Measurements from ENCODE around the gene DYRK1B. TPM values are rescaled to one million over a fixed set of nuclear protein-coding genes. Genes with fewer than 3 reads are reported as not detected.

The DYRK1B gene
- total RNA-seq, 1 experiment from 2014 or later = 12.2 TPM

DNA sequence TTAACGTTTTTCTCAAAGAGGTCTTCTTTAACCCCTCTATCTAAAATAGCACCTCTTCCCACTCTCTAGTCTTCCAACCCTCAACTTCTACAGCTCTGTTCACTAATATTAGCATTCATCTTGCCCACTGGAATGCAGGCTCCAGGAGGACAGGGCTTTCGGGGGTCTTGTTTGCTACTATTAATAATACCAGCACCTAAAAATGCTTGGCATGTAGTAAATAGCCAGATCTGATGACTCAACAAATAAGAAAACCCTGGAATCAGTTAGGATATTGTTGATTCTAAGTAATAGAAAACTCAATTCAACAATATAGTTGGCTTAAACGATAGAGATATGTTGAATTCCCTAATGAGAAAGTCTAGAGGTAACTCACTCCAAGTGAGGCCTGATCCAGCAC lies 14.2 kb downstream of the DYRK1B start (continued):
- TF ChIP-seq, protein P1, sequence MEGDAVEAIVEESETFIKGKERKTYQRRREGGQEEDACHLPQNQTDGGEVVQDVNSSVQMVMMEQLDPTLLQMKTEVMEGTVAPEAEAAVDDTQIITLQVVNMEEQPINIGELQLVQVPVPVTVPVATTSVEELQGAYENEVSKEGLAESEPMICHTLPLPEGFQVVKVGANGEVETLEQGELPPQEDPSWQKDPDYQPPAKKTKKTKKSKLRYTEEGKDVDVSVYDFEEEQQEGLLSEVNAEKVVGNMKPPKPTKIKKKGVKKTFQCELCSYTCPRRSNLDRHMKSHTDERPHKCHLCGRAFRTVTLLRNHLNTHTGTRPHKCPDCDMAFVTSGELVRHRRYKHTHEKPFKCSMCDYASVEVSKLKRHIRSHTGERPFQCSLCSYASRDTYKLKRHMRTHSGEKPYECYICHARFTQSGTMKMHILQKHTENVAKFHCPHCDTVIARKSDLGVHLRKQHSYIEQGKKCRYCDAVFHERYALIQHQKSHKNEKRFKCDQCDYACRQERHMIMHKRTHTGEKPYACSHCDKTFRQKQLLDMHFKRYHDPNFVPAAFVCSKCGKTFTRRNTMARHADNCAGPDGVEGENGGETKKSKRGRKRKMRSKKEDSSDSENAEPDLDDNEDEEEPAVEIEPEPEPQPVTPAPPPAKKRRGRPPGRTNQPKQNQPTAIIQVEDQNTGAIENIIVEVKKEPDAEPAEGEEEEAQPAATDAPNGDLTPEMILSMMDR (IDR thresholded peaks at IDR 0.05) = no peak
- no peak for TF ChIP-seq GTF2I (CRISPR knock-in tag; conservative IDR thresholded peaks at IDR 0.05)
- TF ChIP-seq, protein P2, sequence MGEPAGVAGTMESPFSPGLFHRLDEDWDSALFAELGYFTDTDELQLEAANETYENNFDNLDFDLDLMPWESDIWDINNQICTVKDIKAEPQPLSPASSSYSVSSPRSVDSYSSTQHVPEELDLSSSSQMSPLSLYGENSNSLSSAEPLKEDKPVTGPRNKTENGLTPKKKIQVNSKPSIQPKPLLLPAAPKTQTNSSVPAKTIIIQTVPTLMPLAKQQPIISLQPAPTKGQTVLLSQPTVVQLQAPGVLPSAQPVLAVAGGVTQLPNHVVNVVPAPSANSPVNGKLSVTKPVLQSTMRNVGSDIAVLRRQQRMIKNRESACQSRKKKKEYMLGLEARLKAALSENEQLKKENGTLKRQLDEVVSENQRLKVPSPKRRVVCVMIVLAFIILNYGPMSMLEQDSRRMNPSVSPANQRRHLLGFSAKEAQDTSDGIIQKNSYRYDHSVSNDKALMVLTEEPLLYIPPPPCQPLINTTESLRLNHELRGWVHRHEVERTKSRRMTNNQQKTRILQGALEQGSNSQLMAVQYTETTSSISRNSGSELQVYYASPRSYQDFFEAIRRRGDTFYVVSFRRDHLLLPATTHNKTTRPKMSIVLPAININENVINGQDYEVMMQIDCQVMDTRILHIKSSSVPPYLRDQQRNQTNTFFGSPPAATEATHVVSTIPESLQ (CRISPR knock-in tag; IDR thresholded peaks at IDR 0.05) = no peak
- TF ChIP-seq, protein P3, sequence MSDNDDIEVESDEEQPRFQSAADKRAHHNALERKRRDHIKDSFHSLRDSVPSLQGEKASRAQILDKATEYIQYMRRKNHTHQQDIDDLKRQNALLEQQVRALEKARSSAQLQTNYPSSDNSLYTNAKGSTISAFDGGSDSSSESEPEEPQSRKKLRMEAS (CRISPR knock-in tag; IDR thresholded peaks at IDR 0.05) = no peak

DNA sequence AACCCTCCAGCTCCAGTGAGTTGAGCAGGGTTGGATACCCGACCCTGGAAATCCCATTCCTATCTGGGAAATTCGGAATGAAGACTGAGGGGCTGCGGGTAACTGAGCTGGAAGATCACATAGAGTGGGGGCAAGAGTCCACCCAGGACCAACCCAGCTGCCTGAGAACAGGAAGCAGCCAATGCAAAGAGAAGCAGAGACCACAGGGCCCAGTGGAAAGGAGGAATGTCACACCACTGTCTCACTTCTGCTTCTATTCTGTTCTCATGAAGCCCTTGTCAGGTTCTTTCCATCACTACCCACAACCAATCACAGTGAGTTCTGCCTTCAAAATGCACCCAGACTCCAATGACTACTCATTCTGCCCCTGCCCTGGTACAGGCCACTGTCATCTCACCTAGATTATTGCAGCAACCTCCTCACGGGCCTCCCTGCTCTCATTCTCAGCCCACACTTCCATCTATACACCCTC lies 15.3 kb downstream of the DYRK1B start:
- ChIA-PET CTCF (interaction anchor here (1.5 kb wide), 1 partner anchor 26 kb away, joined by 5 read pairs; no protein-coding TSS in a partner anchor), POLR2A (no interaction called here)
- Mint-ChIP-seq H3K4me3 (no peak overlapping the region), H3K27me3 (ENCODE audit: low read depth) (no peaks in the 10 kb centered on the region), H3K9me3 (no peaks in the 10 kb centered on the region), H3K27ac (no peak overlapping the region; the same call in 1 of the 2 replicates), H3K4me1 (0 out of 2 replicates have a peak, but pooled peaks cover 3% of the 10 kb centered on the region), H3K36me3 (no peaks in the 10 kb centered on the region)
- TF ChIP-seq, protein P4, sequence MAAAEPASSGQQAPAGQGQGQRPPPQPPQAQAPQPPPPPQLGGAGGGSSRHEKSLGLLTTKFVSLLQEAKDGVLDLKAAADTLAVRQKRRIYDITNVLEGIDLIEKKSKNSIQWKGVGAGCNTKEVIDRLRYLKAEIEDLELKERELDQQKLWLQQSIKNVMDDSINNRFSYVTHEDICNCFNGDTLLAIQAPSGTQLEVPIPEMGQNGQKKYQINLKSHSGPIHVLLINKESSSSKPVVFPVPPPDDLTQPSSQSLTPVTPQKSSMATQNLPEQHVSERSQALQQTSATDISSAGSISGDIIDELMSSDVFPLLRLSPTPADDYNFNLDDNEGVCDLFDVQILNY (CRISPR knock-in tag; IDR thresholded peaks at IDR 0.05) = no peak
- TF ChIP-seq, protein P5, sequence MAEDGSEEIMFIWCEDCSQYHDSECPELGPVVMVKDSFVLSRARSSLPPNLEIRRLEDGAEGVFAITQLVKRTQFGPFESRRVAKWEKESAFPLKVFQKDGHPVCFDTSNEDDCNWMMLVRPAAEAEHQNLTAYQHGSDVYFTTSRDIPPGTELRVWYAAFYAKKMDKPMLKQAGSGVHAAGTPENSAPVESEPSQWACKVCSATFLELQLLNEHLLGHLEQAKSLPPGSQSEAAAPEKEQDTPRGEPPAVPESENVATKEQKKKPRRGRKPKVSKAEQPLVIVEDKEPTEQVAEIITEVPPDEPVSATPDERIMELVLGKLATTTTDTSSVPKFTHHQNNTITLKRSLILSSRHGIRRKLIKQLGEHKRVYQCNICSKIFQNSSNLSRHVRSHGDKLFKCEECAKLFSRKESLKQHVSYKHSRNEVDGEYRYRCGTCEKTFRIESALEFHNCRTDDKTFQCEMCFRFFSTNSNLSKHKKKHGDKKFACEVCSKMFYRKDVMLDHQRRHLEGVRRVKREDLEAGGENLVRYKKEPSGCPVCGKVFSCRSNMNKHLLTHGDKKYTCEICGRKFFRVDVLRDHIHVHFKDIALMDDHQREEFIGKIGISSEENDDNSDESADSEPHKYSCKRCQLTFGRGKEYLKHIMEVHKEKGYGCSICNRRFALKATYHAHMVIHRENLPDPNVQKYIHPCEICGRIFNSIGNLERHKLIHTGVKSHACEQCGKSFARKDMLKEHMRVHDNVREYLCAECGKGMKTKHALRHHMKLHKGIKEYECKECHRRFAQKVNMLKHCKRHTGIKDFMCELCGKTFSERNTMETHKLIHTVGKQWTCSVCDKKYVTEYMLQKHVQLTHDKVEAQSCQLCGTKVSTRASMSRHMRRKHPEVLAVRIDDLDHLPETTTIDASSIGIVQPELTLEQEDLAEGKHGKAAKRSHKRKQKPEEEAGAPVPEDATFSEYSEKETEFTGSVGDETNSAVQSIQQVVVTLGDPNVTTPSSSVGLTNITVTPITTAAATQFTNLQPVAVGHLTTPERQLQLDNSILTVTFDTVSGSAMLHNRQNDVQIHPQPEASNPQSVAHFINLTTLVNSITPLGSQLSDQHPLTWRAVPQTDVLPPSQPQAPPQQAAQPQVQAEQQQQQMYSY (CRISPR knock-in tag; IDR thresholded peaks at IDR 0.05) = no peak
- TF ChIP-seq SOX15 (CRISPR knock-in tag; IDR thresholded peaks at IDR 0.05) = no peak
- TF ChIP-seq ZBTB21 (CRISPR knock-in tag; IDR thresholded peaks at IDR 0.05; ENCODE audit: borderline replicate concordance) = no peak
- no peak for TF ChIP-seq OVOL2 (CRISPR knock-in tag; IDR thresholded peaks at IDR 0.05; ENCODE audit: borderline replicate concordance)
- no peak for TF ChIP-seq NR2C2 (CRISPR knock-in tag; IDR thresholded peaks at IDR 0.05)
- no peak for TF ChIP-seq CREB1 (CRISPR knock-in tag; IDR thresholded peaks at IDR 0.05)
- TF ChIP-seq NR3C1 (CRISPR knock-in tag; conservative IDR thresholded peaks at IDR 0.05; ENCODE audit: low read depth) = no peak
- TF ChIP-seq, protein P6, sequence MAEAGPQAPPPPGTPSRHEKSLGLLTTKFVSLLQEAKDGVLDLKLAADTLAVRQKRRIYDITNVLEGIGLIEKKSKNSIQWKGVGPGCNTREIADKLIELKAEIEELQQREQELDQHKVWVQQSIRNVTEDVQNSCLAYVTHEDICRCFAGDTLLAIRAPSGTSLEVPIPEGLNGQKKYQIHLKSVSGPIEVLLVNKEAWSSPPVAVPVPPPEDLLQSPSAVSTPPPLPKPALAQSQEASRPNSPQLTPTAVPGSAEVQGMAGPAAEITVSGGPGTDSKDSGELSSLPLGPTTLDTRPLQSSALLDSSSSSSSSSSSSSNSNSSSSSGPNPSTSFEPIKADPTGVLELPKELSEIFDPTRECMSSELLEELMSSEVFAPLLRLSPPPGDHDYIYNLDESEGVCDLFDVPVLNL (CRISPR knock-in tag; IDR thresholded peaks at IDR 0.05; ENCODE audit: borderline replicate concordance, low read depth) = no peak
- no peak for TF ChIP-seq NFYB (CRISPR knock-in tag; conservative IDR thresholded peaks at IDR 0.05; ENCODE audit: low read depth)
- TF ChIP-seq, protein P7, sequence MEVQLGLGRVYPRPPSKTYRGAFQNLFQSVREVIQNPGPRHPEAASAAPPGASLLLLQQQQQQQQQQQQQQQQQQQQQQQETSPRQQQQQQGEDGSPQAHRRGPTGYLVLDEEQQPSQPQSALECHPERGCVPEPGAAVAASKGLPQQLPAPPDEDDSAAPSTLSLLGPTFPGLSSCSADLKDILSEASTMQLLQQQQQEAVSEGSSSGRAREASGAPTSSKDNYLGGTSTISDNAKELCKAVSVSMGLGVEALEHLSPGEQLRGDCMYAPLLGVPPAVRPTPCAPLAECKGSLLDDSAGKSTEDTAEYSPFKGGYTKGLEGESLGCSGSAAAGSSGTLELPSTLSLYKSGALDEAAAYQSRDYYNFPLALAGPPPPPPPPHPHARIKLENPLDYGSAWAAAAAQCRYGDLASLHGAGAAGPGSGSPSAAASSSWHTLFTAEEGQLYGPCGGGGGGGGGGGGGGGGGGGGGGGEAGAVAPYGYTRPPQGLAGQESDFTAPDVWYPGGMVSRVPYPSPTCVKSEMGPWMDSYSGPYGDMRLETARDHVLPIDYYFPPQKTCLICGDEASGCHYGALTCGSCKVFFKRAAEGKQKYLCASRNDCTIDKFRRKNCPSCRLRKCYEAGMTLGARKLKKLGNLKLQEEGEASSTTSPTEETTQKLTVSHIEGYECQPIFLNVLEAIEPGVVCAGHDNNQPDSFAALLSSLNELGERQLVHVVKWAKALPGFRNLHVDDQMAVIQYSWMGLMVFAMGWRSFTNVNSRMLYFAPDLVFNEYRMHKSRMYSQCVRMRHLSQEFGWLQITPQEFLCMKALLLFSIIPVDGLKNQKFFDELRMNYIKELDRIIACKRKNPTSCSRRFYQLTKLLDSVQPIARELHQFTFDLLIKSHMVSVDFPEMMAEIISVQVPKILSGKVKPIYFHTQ (CRISPR knock-in tag; IDR thresholded peaks at IDR 0.05) = no peak
- no peak for TF ChIP-seq PRRX2 (CRISPR knock-in tag; IDR thresholded peaks at IDR 0.05)
- TF ChIP-seq, protein P1 (IDR thresholded peaks at IDR 0.05) = no peak
- no peak for TF ChIP-seq HMGA2 (CRISPR knock-in tag; IDR thresholded peaks at IDR 0.05)
- ATAC-seq (no peak), DNase-seq (ENCODE audit: low spot score) (no peak)

Measured in WTC11 (cell line).